ENCODE data around the gene PARVB. TPM values are rescaled to one million over a fixed set of nuclear protein-coding genes. Genes with fewer than 3 reads are reported as not detected.

The PARVB gene
- total RNA-seq, 1 donor from 2014 or later = 22.1 TPM

DNA sequence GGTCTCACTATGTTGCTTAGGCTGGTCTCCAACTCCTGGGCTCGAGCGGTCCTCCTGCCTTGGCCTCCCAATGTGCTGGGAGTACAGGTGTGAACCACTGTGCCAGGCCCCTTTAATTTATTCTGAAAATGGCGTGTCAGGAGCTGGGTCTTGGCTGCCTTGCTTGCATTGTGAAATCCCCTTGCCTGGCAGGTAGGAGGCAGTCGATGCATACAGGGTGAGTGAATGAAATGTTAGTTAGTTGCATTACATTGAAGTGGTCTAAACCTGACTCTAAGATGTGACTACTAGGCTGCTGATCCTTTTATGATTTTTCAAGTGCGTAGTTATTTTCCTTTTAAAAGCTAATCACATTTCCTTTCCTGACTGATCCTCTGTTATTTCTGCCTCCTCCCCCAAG, 42.9 kb downstream of the PARVB start:
- H3K4me1 Mint-ChIP-seq = peaks cover 3% of the 10 kb centered on the region
- H3K36me3 Mint-ChIP-seq = no peaks in the 10 kb centered on the region
- H3K27me3 Mint-ChIP-seq (ENCODE audit: low read depth) = no peaks in the 10 kb centered on the region
- no peak overlapping the region for H3K4me3 Mint-ChIP-seq
- H3K27ac Mint-ChIP-seq = no peak overlapping the region
- TF ChIP-seq, protein P1, sequence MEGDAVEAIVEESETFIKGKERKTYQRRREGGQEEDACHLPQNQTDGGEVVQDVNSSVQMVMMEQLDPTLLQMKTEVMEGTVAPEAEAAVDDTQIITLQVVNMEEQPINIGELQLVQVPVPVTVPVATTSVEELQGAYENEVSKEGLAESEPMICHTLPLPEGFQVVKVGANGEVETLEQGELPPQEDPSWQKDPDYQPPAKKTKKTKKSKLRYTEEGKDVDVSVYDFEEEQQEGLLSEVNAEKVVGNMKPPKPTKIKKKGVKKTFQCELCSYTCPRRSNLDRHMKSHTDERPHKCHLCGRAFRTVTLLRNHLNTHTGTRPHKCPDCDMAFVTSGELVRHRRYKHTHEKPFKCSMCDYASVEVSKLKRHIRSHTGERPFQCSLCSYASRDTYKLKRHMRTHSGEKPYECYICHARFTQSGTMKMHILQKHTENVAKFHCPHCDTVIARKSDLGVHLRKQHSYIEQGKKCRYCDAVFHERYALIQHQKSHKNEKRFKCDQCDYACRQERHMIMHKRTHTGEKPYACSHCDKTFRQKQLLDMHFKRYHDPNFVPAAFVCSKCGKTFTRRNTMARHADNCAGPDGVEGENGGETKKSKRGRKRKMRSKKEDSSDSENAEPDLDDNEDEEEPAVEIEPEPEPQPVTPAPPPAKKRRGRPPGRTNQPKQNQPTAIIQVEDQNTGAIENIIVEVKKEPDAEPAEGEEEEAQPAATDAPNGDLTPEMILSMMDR (IDR thresholded peaks at IDR 0.05; ENCODE audit: unreplicated experiment) = no peak
- DNase-seq (ENCODE audit: low spot score in 2 of 2, unreplicated experiment in 2 of 2) = no peak
- H3K9me3 Mint-ChIP-seq = no peaks in the 10 kb centered on the region

DNA sequence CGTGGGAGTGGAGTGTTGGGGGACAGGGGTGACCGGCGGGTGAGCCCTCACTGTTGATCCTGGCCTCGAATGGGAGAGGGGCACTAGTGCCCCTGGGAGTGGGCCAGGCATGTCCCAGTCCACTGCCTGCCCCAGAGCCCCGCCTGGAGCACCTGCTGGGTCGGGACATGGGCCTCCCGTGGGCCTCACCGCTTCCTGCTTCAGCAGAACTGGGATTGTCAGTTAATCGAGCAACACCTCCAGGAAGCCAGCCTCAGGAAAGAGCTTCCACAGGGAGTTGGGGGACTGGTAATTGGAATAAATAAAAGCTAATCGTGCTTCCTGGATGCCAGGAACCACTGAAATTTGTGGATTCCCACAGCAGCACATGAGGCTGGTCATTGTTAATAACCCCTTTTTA, 43.8 kb downstream of the PARVB start:
- no peaks in the 10 kb centered on the region for H3K36me3 Mint-ChIP-seq
- peaks cover 3% of the 10 kb centered on the region for H3K4me1 Mint-ChIP-seq
- DNase-seq (ENCODE audit: low spot score in 2 of 2, unreplicated experiment in 2 of 2) = no peak
- H3K27ac Mint-ChIP-seq = no peak overlapping the region
- no peaks in the 10 kb centered on the region for H3K27me3 Mint-ChIP-seq (ENCODE audit: low read depth)
- no peak overlapping the region for H3K4me3 Mint-ChIP-seq
- no peaks in the 10 kb centered on the region for H3K9me3 Mint-ChIP-seq
- TF ChIP-seq, protein P1 (IDR thresholded peaks at IDR 0.05; ENCODE audit: unreplicated experiment) = no peak

DNA sequence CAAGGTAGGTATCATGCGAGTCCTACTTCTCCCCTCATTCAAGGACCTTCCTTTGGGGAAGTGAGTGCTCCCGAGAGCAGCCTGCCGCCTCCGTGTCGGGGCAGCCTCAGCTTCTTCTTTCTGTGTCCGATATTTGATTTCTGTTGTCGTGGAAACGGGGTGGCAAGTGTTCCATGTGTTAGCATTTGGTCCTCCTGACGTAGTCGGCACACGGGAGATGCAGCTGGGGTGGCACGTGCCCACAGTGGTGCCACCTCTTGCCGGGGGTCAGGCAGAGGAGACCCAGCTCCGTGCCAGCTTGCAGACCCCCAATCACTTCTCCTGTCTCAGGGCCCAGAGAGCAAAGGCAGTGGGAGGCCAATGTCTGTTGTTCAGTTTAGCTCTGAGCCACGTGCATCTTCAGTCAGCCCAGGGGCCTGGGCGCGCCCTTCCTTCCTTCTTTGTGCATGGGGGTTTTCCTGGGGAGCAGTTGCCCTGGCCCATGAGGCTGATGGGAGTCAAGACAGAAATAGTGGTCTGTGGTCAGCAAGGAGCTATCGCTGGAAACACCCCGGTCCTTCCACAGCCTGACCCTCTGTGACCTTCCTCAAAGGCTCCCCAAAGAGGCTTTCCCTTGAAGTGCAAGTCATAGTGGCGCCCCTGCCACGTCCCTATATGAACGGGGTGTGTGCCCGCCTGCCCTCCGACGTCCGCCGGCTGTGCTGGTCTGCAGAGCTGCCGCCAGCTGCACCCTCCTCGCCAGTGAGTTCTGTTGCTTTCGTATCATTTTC, 44.5 kb downstream of the PARVB start:
- H3K4me3 Mint-ChIP-seq = no peak overlapping the region
- peaks cover 3% of the 10 kb centered on the region for H3K4me1 Mint-ChIP-seq
- no peaks in the 10 kb centered on the region for H3K36me3 Mint-ChIP-seq
- DNase-seq (ENCODE audit: low spot score in 2 of 2, unreplicated experiment in 2 of 2) = no peak
- H3K27me3 Mint-ChIP-seq (ENCODE audit: low read depth) = no peaks in the 10 kb centered on the region
- H3K27ac Mint-ChIP-seq = no peak overlapping the region
- TF ChIP-seq, protein P1 (IDR thresholded peaks at IDR 0.05; ENCODE audit: unreplicated experiment) = no peak
- H3K9me3 Mint-ChIP-seq = no peaks in the 10 kb centered on the region

DNA sequence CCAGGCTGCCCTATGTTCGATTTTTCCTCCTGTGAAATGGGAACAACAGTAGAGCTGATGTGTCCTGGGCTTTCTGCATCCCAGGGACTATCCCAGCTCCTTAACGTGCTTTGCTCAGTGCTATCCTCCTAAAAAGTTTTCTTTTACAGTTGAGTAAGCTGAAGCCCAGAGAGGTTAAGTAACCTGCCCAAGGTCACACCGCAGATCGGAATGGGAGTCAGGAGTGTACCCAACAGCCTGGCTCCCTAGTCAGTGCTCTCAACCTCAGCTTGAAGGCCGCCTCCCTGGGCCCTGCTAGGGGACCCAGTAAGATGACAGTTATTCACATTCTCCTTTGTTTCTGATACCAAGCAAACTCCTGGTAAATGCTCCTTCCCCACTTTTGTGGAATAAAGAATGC, 45.9 kb downstream of the PARVB start:
- TF ChIP-seq, protein P1 (IDR thresholded peaks at IDR 0.05; ENCODE audit: unreplicated experiment) = no peak
- Mint-ChIP-seq H3K4me3 (no peak overlapping the region), H3K9me3 (no peaks in the 10 kb centered on the region), H3K4me1 (peaks cover 3% of the 10 kb centered on the region), H3K36me3 (no peaks in the 10 kb centered on the region), H3K27me3 (ENCODE audit: low read depth) (no peaks in the 10 kb centered on the region), H3K27ac (no peak overlapping the region)
- DNase-seq (ENCODE audit: low spot score in 2 of 2, unreplicated experiment in 2 of 2) = no peak

DNA sequence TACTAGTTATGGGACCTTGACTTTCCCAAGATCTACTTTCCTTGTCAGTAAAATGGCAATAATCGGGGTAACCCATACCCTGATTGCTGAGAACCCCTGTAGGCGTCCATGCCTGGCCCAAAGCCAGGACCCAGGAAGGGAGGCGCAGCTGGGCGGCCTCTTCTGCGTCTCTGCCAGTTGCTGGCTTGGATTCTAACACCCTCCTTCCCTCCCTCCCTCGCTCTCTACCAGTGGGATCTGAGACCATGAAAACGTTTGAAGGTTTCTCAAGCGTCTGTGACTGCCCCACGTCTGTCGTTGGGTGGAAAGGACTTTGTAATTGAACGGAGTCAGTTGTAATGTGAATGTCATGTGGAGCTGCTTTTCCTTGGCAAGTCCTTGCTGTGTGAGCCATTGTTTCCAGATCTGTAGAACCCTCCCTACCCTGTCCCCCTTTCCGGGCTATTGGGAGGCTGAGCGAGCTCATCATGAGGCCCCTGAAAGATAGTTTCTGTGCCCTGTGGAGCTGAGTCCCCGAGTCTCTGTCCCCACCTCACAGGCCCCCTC, 47.8 kb downstream of the PARVB start:
- H3K27ac Mint-ChIP-seq = no peak overlapping the region
- no peak for DNase-seq (ENCODE audit: low spot score in 2 of 2, unreplicated experiment in 2 of 2)
- H3K27me3 Mint-ChIP-seq (ENCODE audit: low read depth) = no peaks in the 10 kb centered on the region
- H3K4me1 Mint-ChIP-seq = peaks cover 3% of the 10 kb centered on the region
- H3K9me3 Mint-ChIP-seq = no peaks in the 10 kb centered on the region
- no peaks in the 10 kb centered on the region for H3K36me3 Mint-ChIP-seq
- no peak overlapping the region for H3K4me3 Mint-ChIP-seq
- TF ChIP-seq, protein P1 (IDR thresholded peaks at IDR 0.05; ENCODE audit: unreplicated experiment) = no peak
